HepG2 (cell line): Measurements from ENCODE around the gene NAPSA.

Source experiments
- ARHGAP35 ChIP-seq: sonication (generic); formaldehyde crosslinking; IDR thresholded peaks from 2 replicates; pipeline ENCODE4 v1.9.0; 2022; ENCODE audit warnings: mild to moderate bottlenecking, inconsistent platforms, moderate library complexity, missing genetic modification reagents, borderline replicate concordance
- ATF7-NPFF ChIP-seq: sonication (generic); formaldehyde crosslinking; IDR thresholded peaks from 2 replicates; pipeline ENCODE4 v1.8.1; 2023; ENCODE audit warnings: mild to moderate bottlenecking, low read depth, missing genetic modification reagents, moderate library complexity
- CC2D1A ChIP-seq: sonication (generic); formaldehyde crosslinking; IDR thresholded peaks from 2 replicates; pipeline ENCODE4 v1.8.1; 2023; ENCODE audit warnings: mild to moderate bottlenecking, missing genetic modification reagents
- CREM ChIP-seq, 2 experiments: sonication (generic) in 1 of 2; formaldehyde crosslinking in 1 of 2; IDR thresholded peaks; 2 replicates each; pipeline versions ENCODE4 v1.4.0 to v1.6.1; 2016 to 2020; ENCODE audit warnings: antibody characterized with exemption in 1 of 2, mild to moderate bottlenecking in 1 of 2, missing genetic modification reagents in 1 of 2
- CTCF ChIP-seq: sonication (generic); formaldehyde crosslinking; IDR thresholded peaks from 2 replicates; pipeline ENCODE4 v1.5.0; 2020; ENCODE audit warnings: mild to moderate bottlenecking, missing genetic modification reagents, moderate library complexity
- FOXK2 ChIP-seq: fragments of 450-650 bp; IDR thresholded peaks from 2 replicates; pipeline ENCODE4 v1.6.1; 2016
- FOXM1 ChIP-seq: sonication (generic); formaldehyde crosslinking; IDR thresholded peaks from 2 replicates; pipeline ENCODE4 v1.5.0; 2020; ENCODE audit warnings: missing genetic modification reagents
- NFKB2 ChIP-seq: sonication (generic); formaldehyde crosslinking; IDR thresholded peaks from 2 replicates; pipeline ENCODE4 v1.4.0; 2020; ENCODE audit warnings: missing genetic modification reagents, borderline replicate concordance
- NFRKB ChIP-seq: fragments of 450-650 bp; IDR thresholded peaks from 2 replicates; pipeline ENCODE4 v1.6.1; 2017
- SETDB1 ChIP-seq: sonication (generic); formaldehyde crosslinking; IDR thresholded peaks from 2 replicates; pipeline ENCODE4 v1.5.1; 2020; ENCODE audit warnings: missing genetic modification reagents, mild to moderate bottlenecking, borderline replicate concordance
- ZNF121 ChIP-seq: sonication (generic); formaldehyde crosslinking; IDR thresholded peaks from 2 replicates; pipeline ENCODE4 v1.5.0; 2020; ENCODE audit warnings: mild to moderate bottlenecking, missing genetic modification reagents
- TF ChIP-seq, protein P1 (sequence below): sonication (generic); formaldehyde crosslinking; IDR thresholded peaks from 2 replicates; pipeline ENCODE4 v1.5.1; 2020; ENCODE audit warnings: mild to moderate bottlenecking, missing genetic modification reagents, borderline replicate concordance
- TF ChIP-seq, protein P2 (sequence below): sonication (generic); formaldehyde crosslinking; IDR thresholded peaks from 2 replicates; pipeline ENCODE4 v1.8.1; 2023; ENCODE audit warnings: mild to moderate bottlenecking, missing genetic modification reagents
- TF ChIP-seq, protein P3 (sequence below): sonication (generic); formaldehyde crosslinking; IDR thresholded peaks from 2 replicates; pipeline ENCODE4 v1.8.0; 2022; ENCODE audit warnings: low read depth, missing genetic modification reagents

GRCh38 chr19:50322234-50322633 lies 43.2 kb downstream of the NAPSA start:
- TF ChIP-seq, protein P1, sequence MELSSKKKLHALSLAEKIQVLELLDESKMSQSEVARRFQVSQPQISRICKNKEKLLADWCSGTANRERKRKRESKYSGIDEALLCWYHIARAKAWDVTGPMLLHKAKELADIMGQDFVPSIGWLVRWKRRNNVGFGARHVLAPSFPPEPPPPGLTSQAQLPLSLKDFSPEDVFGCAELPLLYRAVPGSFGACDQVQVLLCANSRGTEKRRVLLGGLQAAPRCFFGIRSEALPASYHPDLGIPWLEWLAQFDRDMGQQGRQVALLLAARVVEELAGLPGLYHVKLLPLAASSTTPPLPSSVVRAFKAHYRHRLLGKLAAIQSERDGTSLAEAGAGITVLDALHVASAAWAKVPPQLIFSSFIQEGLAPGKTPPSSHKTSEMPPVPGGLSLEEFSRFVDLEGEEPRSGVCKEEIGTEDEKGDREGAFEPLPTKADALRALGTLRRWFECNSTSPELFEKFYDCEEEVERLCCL (CRISPR knock-in tag), result no peak
- TF ChIP-seq CREM (IDR thresholded peaks at IDR 0.05), result no peak
- TF ChIP-seq CREM (CRISPR knock-in tag; IDR thresholded peaks at IDR 0.05), result no peak
- no peak for TF ChIP-seq ARHGAP35 (CRISPR knock-in tag)
- TF ChIP-seq, protein P2, sequence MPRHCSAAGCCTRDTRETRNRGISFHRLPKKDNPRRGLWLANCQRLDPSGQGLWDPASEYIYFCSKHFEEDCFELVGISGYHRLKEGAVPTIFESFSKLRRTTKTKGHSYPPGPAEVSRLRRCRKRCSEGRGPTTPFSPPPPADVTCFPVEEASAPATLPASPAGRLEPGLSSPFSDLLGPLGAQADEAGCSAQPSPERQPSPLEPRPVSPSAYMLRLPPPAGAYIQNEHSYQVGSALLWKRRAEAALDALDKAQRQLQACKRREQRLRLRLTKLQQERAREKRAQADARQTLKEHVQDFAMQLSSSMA (CRISPR knock-in tag), result no peak
- no peak for TF ChIP-seq CTCF (CRISPR knock-in tag)
- TF ChIP-seq ZNF121 (CRISPR knock-in tag), result no peak
- no peak for TF ChIP-seq NFRKB
- no peak for TF ChIP-seq ATF7-NPFF (CRISPR knock-in tag)
- TF ChIP-seq CC2D1A (CRISPR knock-in tag), result no peak
- no peak for TF ChIP-seq NFKB2 (CRISPR knock-in tag)
- TF ChIP-seq, protein P3, sequence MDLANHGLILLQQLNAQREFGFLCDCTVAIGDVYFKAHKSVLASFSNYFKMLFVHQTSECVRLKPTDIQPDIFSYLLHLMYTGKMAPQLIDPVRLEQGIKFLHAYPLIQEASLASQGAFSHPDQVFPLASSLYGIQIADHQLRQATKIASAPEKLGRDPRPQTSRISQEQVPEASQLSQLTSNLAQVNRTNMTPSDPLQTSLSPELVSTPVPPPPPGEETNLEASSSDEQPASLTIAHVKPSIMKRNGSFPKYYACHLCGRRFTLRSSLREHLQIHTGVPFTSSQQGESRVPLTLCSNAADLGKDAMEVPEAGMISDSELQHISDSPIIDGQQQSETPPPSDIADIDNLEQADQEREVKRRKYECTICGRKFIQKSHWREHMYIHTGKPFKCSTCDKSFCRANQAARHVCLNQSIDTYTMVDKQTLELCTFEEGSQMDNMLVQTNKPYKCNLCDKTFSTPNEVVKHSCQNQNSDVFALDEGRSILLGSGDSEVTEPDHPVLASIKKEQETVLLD (CRISPR knock-in tag), result no peak
- TF ChIP-seq FOXK2, result no peak
- TF ChIP-seq SETDB1 (CRISPR knock-in tag), result no peak
- TF ChIP-seq FOXM1 (CRISPR knock-in tag), result no peak
